GM21576 (cell line): ENCODE data around the gene IL36B.

ENCODE experiments used
- ATAC-seq: cut with Tn5 transposase; IDR thresholded peaks from one replicate; pipeline ENCODE4 v1.9.1; 2021; ENCODE audit warnings: mild to moderate bottlenecking, moderate library complexity; ENCODE audit not compliant: unreplicated experiment

IL36B gene

DNA sequence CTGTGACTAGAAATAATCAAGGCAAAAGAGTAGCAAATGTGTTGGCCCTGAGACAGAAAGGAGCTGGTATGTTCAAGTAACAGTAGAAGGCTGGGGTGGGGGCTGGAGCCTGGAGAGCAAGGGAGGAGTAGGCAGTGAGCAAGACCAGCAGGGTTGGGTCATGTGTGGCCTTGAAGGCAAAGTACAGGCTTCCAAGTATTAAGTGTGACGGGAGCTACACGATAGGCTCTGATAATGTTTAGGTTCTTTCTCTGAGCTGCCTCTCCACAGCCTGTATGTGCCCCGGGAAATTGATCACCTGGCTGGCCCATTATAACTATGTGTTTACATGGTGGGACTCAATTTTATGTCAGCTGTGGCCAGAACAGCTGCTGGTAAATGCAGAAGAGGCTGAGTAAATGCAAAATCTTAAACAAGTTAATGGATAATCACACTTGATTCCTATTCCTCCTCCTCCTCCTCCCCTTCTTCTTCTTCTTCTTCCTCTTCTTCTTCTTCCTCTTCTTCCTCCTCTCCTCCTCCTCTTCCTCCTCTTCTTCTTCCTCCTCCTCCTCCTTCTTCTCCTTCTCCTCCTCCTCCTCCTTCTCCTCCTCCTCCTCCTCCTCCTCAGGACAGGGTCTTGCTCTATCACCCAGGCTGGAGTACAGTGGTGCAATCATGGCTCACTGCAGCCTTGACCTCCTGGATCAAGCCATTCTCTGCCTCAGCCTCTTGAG is 24.4 kb upstream of the IL36B start:
- ATAC-seq, result no peak

GRCh38 chr2:113075600-113075999 is 22.9 kb upstream of the IL36B start:
- no peak for ATAC-seq

DNA sequence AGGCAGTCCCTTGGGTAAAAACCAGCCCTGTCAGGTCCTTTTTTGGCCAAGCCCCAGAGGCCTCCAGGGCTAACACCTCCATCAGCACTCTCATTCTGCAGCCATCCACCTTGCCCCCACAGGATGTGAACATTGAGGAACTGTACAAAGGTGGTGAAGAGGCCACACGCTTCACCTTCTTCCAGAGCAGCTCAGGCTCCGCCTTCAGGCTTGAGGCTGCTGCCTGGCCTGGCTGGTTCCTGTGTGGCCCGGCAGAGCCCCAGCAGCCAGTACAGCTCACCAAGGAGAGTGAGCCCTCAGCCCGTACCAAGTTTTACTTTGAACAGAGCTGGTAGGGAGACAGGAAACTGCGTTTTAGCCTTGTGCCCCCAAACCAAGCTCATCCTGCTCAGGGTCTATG is 22.4 kb upstream of the IL36B start:
- no peak for ATAC-seq

- no peak for ATAC-seq
Measured at GRCh38 chr2:113073325-113073834, 20.7 kb upstream of the IL36B start.

GRCh38 chr2:113072584-113072983 is 19.9 kb upstream of the IL36B start:
- no peak for ATAC-seq

DNA sequence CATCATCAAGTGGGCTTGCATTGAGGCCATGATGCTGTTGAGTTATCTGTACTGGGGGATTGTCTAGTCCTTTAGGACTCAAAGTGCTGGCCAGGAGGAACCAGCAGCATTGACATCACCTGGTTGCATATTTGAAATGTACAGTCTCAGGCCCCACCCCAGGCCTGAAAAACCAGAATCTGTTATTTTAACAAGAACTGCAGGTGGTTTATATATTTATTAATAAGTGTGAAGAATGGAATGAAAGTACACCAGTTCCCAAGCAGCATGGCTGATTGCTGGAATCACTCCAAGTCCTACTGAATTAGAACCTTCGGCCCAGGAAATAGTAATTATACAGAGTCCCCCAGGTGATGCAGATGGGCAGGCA is 17.9 kb upstream of the IL36B start:
- ATAC-seq, result no peak

- no peak for ATAC-seq
Measured at GRCh38 chr2:113069676-113070605, 17.3 kb upstream of the IL36B start.

GRCh38 chr2:113068706-113069485 is 16.2 kb upstream of the IL36B start:
- ATAC-seq, result no peak

GRCh38 chr2:113068249-113068648 is 15.6 kb upstream of the IL36B start:
- ATAC-seq, result no peak

GRCh38 chr2:113067681-113068080 is 15.0 kb upstream of the IL36B start, which contains the start of gene IL1F10:
TSS of gene IL1F10 (plus strand) at chr2:113067970. CDS start at chr2:113072739, 4,769 bp downstream.
- no peak for ATAC-seq

GRCh38 chr2:113064898-113065297 is 12.2 kb upstream of the IL36B start:
- no peak for ATAC-seq

- ATAC-seq, result no peak
Measured at GRCh38 chr2:113064281-113064680, 11.6 kb upstream of the IL36B start.

DNA sequence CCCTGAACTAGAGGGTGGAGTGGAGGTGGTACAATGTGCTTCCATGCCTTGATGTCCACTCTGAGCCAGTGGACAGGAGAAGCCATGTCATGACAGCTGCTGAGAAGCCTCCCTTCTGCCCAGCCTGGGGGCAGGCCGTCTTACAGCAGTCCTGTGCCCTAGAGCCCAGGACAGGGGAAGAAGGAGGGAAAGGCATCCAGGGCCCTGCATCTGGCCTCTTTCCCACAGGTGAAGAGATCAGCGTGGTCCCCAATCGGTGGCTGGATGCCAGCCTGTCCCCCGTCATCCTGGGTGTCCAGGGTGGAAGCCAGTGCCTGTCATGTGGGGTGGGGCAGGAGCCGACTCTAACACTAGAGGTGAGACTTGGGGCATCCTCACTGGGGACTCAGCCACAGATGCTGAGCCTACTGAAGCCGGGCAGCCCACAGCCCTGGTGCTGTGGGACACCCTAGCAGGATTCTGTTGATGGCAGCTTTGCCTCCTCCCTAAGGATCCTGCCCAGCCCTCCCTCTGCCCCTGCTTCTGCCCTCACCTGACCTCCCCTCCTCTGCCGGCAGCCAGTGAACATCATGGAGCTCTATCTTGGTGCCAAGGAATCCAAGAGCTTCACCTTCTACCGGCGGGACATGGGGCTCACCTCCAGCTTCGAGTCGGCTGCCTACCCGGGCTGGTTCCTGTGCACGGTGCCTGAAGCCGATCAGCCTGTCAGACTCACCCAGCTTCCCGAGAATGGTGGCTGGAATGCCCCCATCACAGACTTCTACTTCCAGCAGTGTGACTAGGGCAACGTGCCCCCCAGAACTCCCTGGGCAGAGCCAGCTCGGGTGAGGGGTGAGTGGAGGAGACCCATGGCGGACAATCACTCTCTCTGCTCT is 9.5 kb upstream of the IL36B start:
- no peak for ATAC-seq

- ATAC-seq, result no peak
Measured at GRCh38 chr2:113061241-113061640, 8.6 kb upstream of the IL36B start.

DNA sequence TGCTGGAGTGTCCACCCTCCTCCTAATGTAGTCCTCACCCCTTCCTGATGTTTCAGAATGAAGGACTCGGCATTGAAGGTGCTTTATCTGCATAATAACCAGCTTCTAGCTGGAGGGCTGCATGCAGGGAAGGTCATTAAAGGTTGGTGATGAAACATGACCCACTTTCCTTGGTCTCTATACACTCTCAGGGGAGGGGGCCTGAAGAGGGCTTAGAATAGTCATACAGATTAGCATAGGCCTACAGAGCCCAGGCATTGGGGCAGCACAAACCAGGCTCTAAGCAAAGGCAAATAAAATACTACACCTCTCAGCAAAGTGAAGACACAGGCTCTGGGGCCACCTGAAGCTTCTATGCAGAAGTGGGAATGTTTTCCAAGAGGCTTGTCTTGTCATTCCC is 8.1 kb upstream of the IL36B start:
- no peak for ATAC-seq

DNA sequence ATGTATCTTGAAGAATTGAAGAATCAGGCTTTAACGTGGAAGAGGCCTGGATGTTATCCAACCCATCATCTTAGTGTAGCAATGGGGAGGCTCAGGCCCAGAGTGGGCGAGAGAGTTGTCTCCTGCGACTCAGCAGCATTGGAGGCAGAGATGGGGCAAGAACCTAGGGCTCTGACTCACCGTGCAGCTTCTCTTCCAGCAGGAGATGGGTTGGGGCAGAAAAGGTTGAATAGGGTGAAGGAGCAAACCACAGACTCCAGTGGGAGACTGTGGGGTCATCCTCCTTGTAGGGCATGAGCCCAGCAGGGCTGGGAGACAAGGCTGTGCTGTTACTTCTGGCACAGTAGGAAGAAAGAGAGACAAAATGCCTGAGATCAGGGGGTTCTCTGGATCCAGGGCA is 7.7 kb upstream of the IL36B start:
- no peak for ATAC-seq

DNA sequence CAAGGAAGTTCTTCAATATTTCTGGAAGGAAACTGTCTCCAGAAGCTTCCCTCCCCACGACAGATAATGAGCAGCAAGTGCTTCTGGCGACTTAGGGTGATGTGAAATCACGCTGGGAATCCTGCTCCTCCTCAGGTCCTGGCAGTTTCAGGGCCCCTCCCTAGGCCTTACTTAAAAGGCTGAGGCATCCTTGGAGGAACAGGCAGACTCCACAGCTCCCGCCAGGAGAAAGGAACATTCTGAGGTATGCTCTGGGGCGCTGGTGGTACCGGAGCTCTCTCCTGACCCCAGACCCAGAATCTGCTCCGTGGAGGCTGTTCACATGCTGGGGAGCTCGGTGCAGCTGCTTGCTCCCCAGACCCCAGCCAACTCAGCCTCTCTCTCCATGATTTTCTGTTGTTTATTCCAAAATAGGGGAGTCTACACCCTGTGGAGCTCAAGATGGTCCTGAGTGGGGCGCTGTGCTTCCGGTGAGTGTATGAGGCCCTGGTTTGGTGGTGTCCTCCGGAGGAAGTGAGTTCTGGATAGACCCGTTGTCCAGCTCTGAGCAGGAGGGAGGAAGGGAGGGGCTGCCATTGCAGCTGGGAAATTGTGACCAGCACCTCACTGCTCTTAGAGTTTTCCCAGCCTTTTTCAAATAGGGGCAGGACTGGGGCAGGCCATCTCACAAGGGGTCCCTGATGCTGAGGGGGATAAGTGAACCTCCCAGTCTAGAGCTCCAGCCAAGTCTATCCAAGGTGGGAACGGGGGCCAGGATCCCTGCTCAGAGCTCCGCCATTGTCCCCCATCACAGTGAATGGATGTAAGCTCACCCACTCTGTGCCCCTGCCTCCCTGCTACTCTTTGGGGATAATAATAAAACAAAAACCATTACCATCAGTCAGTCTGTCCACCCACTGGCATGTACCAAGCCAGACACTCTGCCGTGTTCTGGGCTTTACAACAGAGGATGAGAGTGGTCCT is 6.6 kb upstream of the IL36B start, which contains the start of gene IL36RN:
Gene IL36RN, plus strand, starts transcription at position 201 of the 963 bp plus-strand sequence. Its CDS starts 241 bp downstream, at position 442.
- ATAC-seq, result no peak

DNA sequence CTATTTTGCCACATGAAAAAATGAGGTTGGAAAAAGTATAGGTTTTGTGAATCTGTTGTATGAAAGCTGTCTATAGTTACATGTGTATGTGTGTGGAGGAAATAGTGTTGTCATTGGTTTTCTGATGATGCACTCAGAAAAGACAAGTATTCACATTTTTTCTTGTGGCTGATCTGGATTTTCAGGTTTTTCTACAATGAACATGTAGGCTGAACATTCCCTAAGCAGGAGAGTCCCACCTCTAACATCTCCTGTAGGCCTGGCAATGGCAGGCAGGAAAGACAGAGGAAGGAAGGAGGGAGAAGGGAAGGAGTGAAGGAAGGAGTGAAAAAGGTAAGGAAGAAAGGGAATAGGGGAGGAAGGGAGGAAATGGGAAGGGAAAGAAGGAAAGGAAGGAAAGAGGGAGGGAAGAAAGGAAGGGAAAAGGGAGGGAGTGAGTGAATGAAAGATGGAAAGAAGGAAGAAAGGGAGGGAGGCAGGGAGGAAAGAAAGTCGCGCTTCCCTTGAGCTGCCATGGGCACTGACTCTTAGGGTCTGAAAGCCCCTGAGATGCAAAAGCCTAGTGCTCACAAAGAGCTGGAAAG is 5.8 kb upstream of the IL36B start:
- ATAC-seq, result no peak
